H1 (cell line): ENCODE measurements around the gene PAX7. TPM values are rescaled to one million over a fixed set of nuclear protein-coding genes. Genes with fewer than 3 reads are reported as not detected.

Experiments used
- CTCF ChIA-PET: fragments of 300-600 bp; sonication (Branson Sonifier 250); formaldehyde crosslinking; loops from one replicate; lab custom pipeline; 2021; ENCODE audit not compliant: partially characterized antibody; lab: Charles Lee
- POLR2A ChIA-PET: fragments of 300-600 bp; sonication (Branson Sonifier 250); formaldehyde crosslinking; loops from one replicate; lab custom pipeline; 2021; ENCODE audit warnings: inconsistent platforms; ENCODE audit not compliant: partially characterized antibody; lab: Charles Lee
- DNase-seq, 2 experiments: peaks; one replicate each; pipeline versions ENCODE4 v3.0.0 to v3.0.0-alpha.2; 2010 to 2022; ENCODE audit warnings: low spot score in 2 of 2, low read depth in 1 of 2, mixed read lengths in 1 of 2
- FAIRE-seq: peaks from 2 replicates; lab custom pipeline; 2011; peaks lifted over from hg19 to GRCh38; lab: Jason Lieb, UNC
- H2AFZ ChIP-seq: 2 replicates; pipeline ENCODE4 v1.8.1; 2012; ENCODE audit warnings: low read length, inconsistent platforms
- H2AK5ac ChIP-seq: 2 replicates; pipeline ENCODE4 v1.6.1; 2013; ENCODE audit warnings: low read depth, low read length
- H2BK120ac ChIP-seq: replicated peaks from 2 replicates; pipeline ENCODE3; 2013; ENCODE audit warnings: low read depth, low read length, inconsistent platforms
- H2BK12ac ChIP-seq: 2 replicates; pipeline ENCODE4 v1.6.1; 2013; ENCODE audit warnings: low read depth, low read length
- H2BK15ac ChIP-seq: 2 replicates; pipeline ENCODE4 v1.6.1; 2013; ENCODE audit warnings: low read length
- H2BK20ac ChIP-seq: 2 replicates; pipeline ENCODE4 v1.6.1; 2013; ENCODE audit warnings: low read length
- H2BK5ac ChIP-seq: 2 replicates; pipeline ENCODE4 v1.6.1; 2013; ENCODE audit warnings: low read depth, low read length
- H3K14ac ChIP-seq: 2 replicates; pipeline ENCODE4 v1.6.1; 2013; ENCODE audit warnings: inconsistent platforms; ENCODE audit not compliant: insufficient read length
- H3K18ac ChIP-seq: 2 replicates; pipeline ENCODE4 v1.6.1; 2013; ENCODE audit warnings: low read length; ENCODE audit errors: extremely low read depth
- H3K23ac ChIP-seq: 2 replicates; pipeline ENCODE4 v1.6.1; 2013; ENCODE audit warnings: inconsistent platforms; ENCODE audit not compliant: insufficient read length
- H3K23me2 ChIP-seq: 2 replicates; pipeline ENCODE4 v1.6.1; 2013; ENCODE audit warnings: low read depth, low read length
- H3K27ac ChIP-seq: 2 replicates; pipeline ENCODE4 v1.6.1; 2011; ENCODE audit warnings: low read depth, low read length, inconsistent platforms
- H3K27me3 ChIP-seq, 4 experiments: replicated peaks in 1 of 4; 1 replicate in 1 of 4; 2 replicates in 3 of 4; pipeline versions ENCODE4 v1.6.1 to v1.8.1; 2011 to 2013; ENCODE audit warnings: low read length in 3 of 4, mild to moderate bottlenecking in 3 of 4, inconsistent platforms in 2 of 4, mixed read lengths in 2 of 4, moderate library complexity in 1 of 4; ENCODE audit not compliant: control insufficient read depth in 3 of 4, insufficient read depth in 3 of 4; ENCODE audit errors: extremely low read depth in 1 of 4
- H3K36me3 ChIP-seq, 4 experiments: 2 replicates each; pipeline versions ENCODE4 v1.6.1 to v1.8.1; 2011 to 2013; ENCODE audit warnings: mild to moderate bottlenecking in 4 of 4, low read length in 3 of 4, moderate library complexity in 2 of 4, control low read depth in 1 of 4, inconsistent platforms in 1 of 4; ENCODE audit not compliant: insufficient read depth in 4 of 4, control insufficient read depth in 2 of 4
- H3K4ac ChIP-seq: replicated peaks from 2 replicates; pipeline ENCODE3; 2013; ENCODE audit warnings: low read length, low read depth, mixed read lengths, inconsistent platforms; ENCODE audit not compliant: insufficient read length
- H3K4me1 ChIP-seq, 4 experiments: replicated peaks in 1 of 4; 1 replicate in 1 of 4; 2 replicates in 3 of 4; pipeline versions ENCODE4 v1.6.1 to v1.8.1; 2011 to 2013; ENCODE audit warnings: low read length in 3 of 4, inconsistent platforms in 2 of 4, mixed read lengths in 1 of 4; ENCODE audit not compliant: insufficient read depth in 4 of 4, control insufficient read depth in 3 of 4
- H3K4me2 ChIP-seq, 2 experiments: 2 replicates each; pipeline versions ENCODE4 v1.6.1 to v1.8.1; 2011 to 2013; ENCODE audit warnings: low read depth in 2 of 2, low read length in 2 of 2, control low read depth in 1 of 2, inconsistent platforms in 1 of 2, mild to moderate bottlenecking in 1 of 2; ENCODE audit not compliant: insufficient read depth in 1 of 2
- H3K4me3 ChIP-seq, 4 experiments: fragments of 200-600, 300-600 bp in 1 of 4; sonication (generic), shearing (Covaris generic), sonication (Bioruptor Twin) in 1 of 4; 2 replicates each; pipeline versions ENCODE4 v1.5.1 to v1.8.1; 2011 to 2016; ENCODE audit warnings: low read length in 4 of 4, low read depth in 3 of 4, control low read depth in 2 of 4, inconsistent platforms in 2 of 4, mild to moderate bottlenecking in 2 of 4, mixed read lengths in 1 of 4, moderate library complexity in 1 of 4; ENCODE audit not compliant: insufficient read depth in 2 of 4; ENCODE audit errors: extremely low read depth in 1 of 4
- H3K56ac ChIP-seq: replicated peaks from 2 replicates; pipeline ENCODE3; 2013; ENCODE audit warnings: low read depth, mild to moderate bottlenecking, mixed read lengths, low read length, inconsistent platforms; ENCODE audit not compliant: insufficient read length
- H3K79me1 ChIP-seq: 2 replicates; pipeline ENCODE4 v1.6.1; 2013; ENCODE audit warnings: low read depth, low read length, control low read depth
- H3K79me2 ChIP-seq, 2 experiments: 2 replicates each; pipeline versions ENCODE4 v1.6.1 to v1.8.1; 2012 to 2013; ENCODE audit warnings: low read length in 2 of 2, mild to moderate bottlenecking in 2 of 2, inconsistent platforms in 1 of 2; ENCODE audit not compliant: insufficient read depth in 2 of 2, control insufficient read depth in 1 of 2
- H3K9ac ChIP-seq, 4 experiments: replicated peaks in 1 of 4; 1 replicate in 1 of 4; 2 replicates in 3 of 4; pipeline versions ENCODE4 v1.6.1 to v1.8.1; 2011 to 2013; ENCODE audit warnings: low read depth in 3 of 4, low read length in 3 of 4, control low read depth in 2 of 4, mild to moderate bottlenecking in 2 of 4, moderate library complexity in 2 of 4, inconsistent platforms in 1 of 4; ENCODE audit errors: extremely low read depth in 1 of 4
- H3K9me3 ChIP-seq, 2 experiments: 2 replicates each; pipeline versions ENCODE4 v1.6.1 to v1.8.1; 2012 to 2013; ENCODE audit warnings: mild to moderate bottlenecking in 2 of 2, moderate library complexity in 2 of 2, control low read depth in 1 of 2, inconsistent platforms in 1 of 2, low read depth in 1 of 2, low read length in 1 of 2, mixed read lengths in 1 of 2; ENCODE audit not compliant: insufficient read depth in 2 of 2
- H4K20me1 ChIP-seq, 2 experiments: replicated peaks in 1 of 2; 2 replicates each; pipeline versions ENCODE3 to v1.8.1; 2011 to 2013; ENCODE audit warnings: inconsistent platforms in 2 of 2, low read length in 2 of 2, mild to moderate bottlenecking in 1 of 2; ENCODE audit not compliant: insufficient read depth in 2 of 2, control insufficient read depth in 1 of 2
- H4K5ac ChIP-seq: 2 replicates; pipeline ENCODE4 v1.6.1; 2013; ENCODE audit warnings: low read length, low read depth, mixed read lengths, inconsistent platforms; ENCODE audit not compliant: insufficient read length
- H4K8ac ChIP-seq: 2 replicates; pipeline ENCODE4 v1.8.0; 2013; ENCODE audit warnings: mild to moderate bottlenecking, moderate library complexity, low read length, inconsistent platforms; ENCODE audit not compliant: insufficient read depth; ENCODE audit errors: extremely low read depth
- H4K91ac ChIP-seq: replicated peaks from 2 replicates; pipeline ENCODE3; 2013; ENCODE audit warnings: low read length, mixed read lengths, inconsistent platforms; ENCODE audit not compliant: insufficient read length
- BRCA1 ChIP-seq: IDR thresholded peaks from 2 replicates; pipeline ENCODE4 v1.6.1; 2012; ENCODE audit warnings: low read depth, low read length, improper control_type of control experiment
- CHD2 ChIP-seq: IDR thresholded peaks from 2 replicates; pipeline ENCODE4 v1.6.1; 2012; ENCODE audit warnings: low read length, improper control_type of control experiment
- FOSL1 ChIP-seq: IDR thresholded peaks from 2 replicates; pipeline ENCODE4 v1.6.1; 2011; ENCODE audit warnings: mild to moderate bottlenecking, low read depth, low read length, moderate library complexity; ENCODE audit not compliant: insufficient read depth
- KDM5A ChIP-seq: fragments of 200-600 bp; IDR thresholded peaks from 2 replicates; pipeline ENCODE4 v1.7.1; 2012; ENCODE audit warnings: mild to moderate bottlenecking, low read length, inconsistent platforms, mixed read lengths
- MAFK ChIP-seq: IDR thresholded peaks from 2 replicates; pipeline ENCODE4 v1.6.1; 2012; ENCODE audit warnings: low read depth, mild to moderate bottlenecking, improper control_type of control experiment, low read length
- SIN3A ChIP-seq, 2 experiments: IDR thresholded peaks in 1 of 2; conservative IDR thresholded peaks in 1 of 2; 2 replicates each; pipeline ENCODE4 v1.6.1; 2011 to 2012; ENCODE audit warnings: low read length in 2 of 2, improper control_type of control experiment in 1 of 2, low read depth in 1 of 2, mild to moderate bottlenecking in 1 of 2
- SIX5 ChIP-seq: IDR thresholded peaks from 2 replicates; pipeline ENCODE4 v1.6.1; 2011; ENCODE audit warnings: mild to moderate bottlenecking, low read depth, low read length
- SP1 ChIP-seq: IDR thresholded peaks from 2 replicates; pipeline ENCODE4 v1.6.1; 2011; ENCODE audit warnings: low read depth, low read length
- SP4 ChIP-seq: IDR thresholded peaks from 2 replicates; pipeline ENCODE4 v1.6.1; 2012; ENCODE audit warnings: low read length, inconsistent platforms
- TBP ChIP-seq: IDR thresholded peaks from 2 replicates; pipeline ENCODE4 v1.6.1; 2011; ENCODE audit warnings: low read depth, low read length, improper control_type of control experiment
- TCF12 ChIP-seq: IDR thresholded peaks from 2 replicates; pipeline ENCODE4 v1.6.1; 2011; ENCODE audit warnings: low read depth, mild to moderate bottlenecking, low read length
- YY1 ChIP-seq: IDR thresholded peaks from 2 replicates; pipeline ENCODE4 v1.6.1; 2011; ENCODE audit warnings: low read depth, mild to moderate bottlenecking, low read length
- WGBS, 2 experiments: shearing (Covaris generic) in 1 of 2; methylation state at CpG; one replicate each; pipeline versions ENCODE4 v1.1.6 to v1.1.7; 2013 to 2015; ENCODE audit warnings: low lambda C conversion rate in 2 of 2, mixed read lengths in 2 of 2, inconsistent platforms in 1 of 2, low coverage in 1 of 2, missing lambda C conversion rate in 1 of 2; ENCODE audit not compliant: insufficient replicate concordance in 2 of 2, insufficient coverage in 1 of 2, insufficient read length in 1 of 2; ENCODE audit errors: extremely low coverage in 1 of 2, missing lambda C conversion rate in 1 of 2; 5-methylcytosine and 5-hydroxymethylcytosine counted together
- polyA plus RNA-seq, 7 experiments: library from polyadenylated mRNA; depleted of rRNA in 3 of 7; stranded (reverse) in 5 of 7; unstranded in 2 of 7; fragments of >200 nt in 5 of 7; fragments of 200-250 nt in 2 of 7; gene quantifications; 1 replicate in 5 of 7; 2 replicates in 1 of 7; 4 replicates in 1 of 7; pipeline versions ENCODE4 v1.2.1 to v1.2.3, GENCODE V29; 2011 to 2013; ENCODE audit warnings: missing spikeins in 2 of 7, mixed read lengths in 2 of 7
- total RNA-seq: library from RNA; stranded (reverse); fragmentation: NEBNext Ultra II Directional; extraction: Animal tissue kit (Norgen Biotek cat#: 25700); gene quantifications from 2 replicates; pipeline ENCODE4 v1.2.1, GENCODE V29; 2021
- TF ChIP-seq, protein P1 (sequence below): IDR thresholded peaks from 2 replicates; pipeline ENCODE4 v1.6.1; 2012; ENCODE audit warnings: inconsistent platforms
- TF ChIP-seq, protein P2 (sequence below): IDR thresholded peaks from 2 replicates; pipeline ENCODE4 v1.6.1; 2012; ENCODE audit warnings: low read length, inconsistent platforms

The PAX7 gene
- total and polyA plus RNA-seq, 2 of the 8 experiments (the other 6 are each of a cell fraction or from before 2014, with no cell fraction given) = not detected

DNA sequence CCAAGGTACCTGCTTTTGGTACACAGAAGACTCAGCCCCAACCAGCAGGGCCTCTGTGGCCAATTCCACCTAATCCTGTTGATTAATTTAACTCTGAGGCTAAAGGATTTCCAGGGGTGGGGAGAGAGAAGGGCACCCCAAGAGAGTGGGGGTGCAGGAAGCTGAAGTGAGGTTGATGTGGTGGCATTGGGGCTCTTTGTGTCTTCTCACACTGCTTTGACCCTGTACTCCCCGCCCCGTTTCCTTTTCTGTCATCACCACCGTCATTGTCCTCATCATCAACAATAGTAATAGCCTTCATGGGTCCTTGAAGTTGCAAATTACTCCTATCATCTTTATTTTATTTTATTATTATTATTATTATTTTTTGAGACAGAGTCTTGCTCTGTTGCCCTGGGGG lies 55.9 kb downstream of the PAX7 start:
- no peak for FAIRE-seq
- no peak for TF ChIP-seq KDM5A
- TF ChIP-seq, protein P1, sequence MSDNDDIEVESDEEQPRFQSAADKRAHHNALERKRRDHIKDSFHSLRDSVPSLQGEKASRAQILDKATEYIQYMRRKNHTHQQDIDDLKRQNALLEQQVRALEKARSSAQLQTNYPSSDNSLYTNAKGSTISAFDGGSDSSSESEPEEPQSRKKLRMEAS = no peak
- TF ChIP-seq BRCA1 = no peak
- no peak for TF ChIP-seq SIN3A (conservative IDR thresholded peaks at IDR 0.05 in 1 of 2, IDR thresholded peaks at IDR 0.05 in 1 of 2; ENCODE audit: low read depth in 1 of 2, low read length in 2 of 2)
- TF ChIP-seq, protein P2, sequence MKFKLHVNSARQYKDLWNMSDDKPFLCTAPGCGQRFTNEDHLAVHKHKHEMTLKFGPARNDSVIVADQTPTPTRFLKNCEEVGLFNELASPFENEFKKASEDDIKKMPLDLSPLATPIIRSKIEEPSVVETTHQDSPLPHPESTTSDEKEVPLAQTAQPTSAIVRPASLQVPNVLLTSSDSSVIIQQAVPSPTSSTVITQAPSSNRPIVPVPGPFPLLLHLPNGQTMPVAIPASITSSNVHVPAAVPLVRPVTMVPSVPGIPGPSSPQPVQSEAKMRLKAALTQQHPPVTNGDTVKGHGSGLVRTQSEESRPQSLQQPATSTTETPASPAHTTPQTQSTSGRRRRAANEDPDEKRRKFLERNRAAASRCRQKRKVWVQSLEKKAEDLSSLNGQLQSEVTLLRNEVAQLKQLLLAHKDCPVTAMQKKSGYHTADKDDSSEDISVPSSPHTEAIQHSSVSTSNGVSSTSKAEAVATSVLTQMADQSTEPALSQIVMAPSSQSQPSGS = no peak
- TF ChIP-seq YY1 = no peak
- TF ChIP-seq SIX5 = no peak
- TF ChIP-seq CHD2 = no peak
- TF ChIP-seq SP1 = no peak
- no peak for TF ChIP-seq TCF12
- TF ChIP-seq MAFK = no peak
- no peak for TF ChIP-seq SP4
- TF ChIP-seq FOSL1 = no peak
- TF ChIP-seq TBP = no peak

More for the DNA sequence above, 55.9 kb downstream of the PAX7 start:
- no peaks in the 10 kb centered on the region for H4K20me1 ChIP-seq
- H3K79me2 ChIP-seq = no peaks in the 10 kb centered on the region
- H3K4ac ChIP-seq = no peak overlapping the region
- no peak overlapping the region for H2AFZ ChIP-seq
- no peak overlapping the region for H2BK20ac ChIP-seq
- no peak overlapping the region for H3K23ac ChIP-seq
- POLR2A ChIA-PET = no interaction called here
- H3K23me2 ChIP-seq = no peaks in the 10 kb centered on the region
- H3K9me3 ChIP-seq = no peaks in the 10 kb centered on the region
- DNase-seq = no peak
- H4K8ac ChIP-seq = no peak overlapping the region; the same call in 1 of the 2 replicates
- peaks cover 0 to 5% (median 2%) of the 10 kb centered on the region in 4 experiments; a peak in 4 of 7 replicates for H3K4me1 ChIP-seq
- no peak overlapping the region for H4K91ac ChIP-seq
- H3K9ac ChIP-seq = no peak overlapping the region
- H2AK5ac ChIP-seq = no peak overlapping the region
- H3K36me3 ChIP-seq = no peaks in the 10 kb centered on the region
- H3K27ac ChIP-seq = no peak overlapping the region
- H3K4me2 ChIP-seq = no peak overlapping the region
- no peak overlapping the region for H3K14ac ChIP-seq
- H3K79me1 ChIP-seq = no peaks in the 10 kb centered on the region
- no peak overlapping the region for H3K4me3 ChIP-seq
- H3K18ac ChIP-seq = no peak overlapping the region
- H2BK12ac ChIP-seq = no peak overlapping the region
- 97% methylated on average over 3 of the region's 3 CpGs; no CpG with 5 or more reads in 1 of the 2 experiments for WGBS, 2 experiments
- no peak overlapping the region for H4K5ac ChIP-seq
- no peak overlapping the region for H2BK5ac ChIP-seq
- H3K27me3 ChIP-seq = peaks cover 0 to 6% (median 3%) of the 10 kb centered on the region in 4 experiments; a peak in 4 of 7 replicates
- H2BK120ac ChIP-seq = no peak overlapping the region
- no peak overlapping the region for H3K56ac ChIP-seq
- CTCF ChIA-PET = interaction anchor here (0.7 to 12.3 kb wide), 10 partner anchors 8 to 220 kb away, joined by 3 to 123 read pairs (median 5); no protein-coding TSS in a partner anchor
- no peak overlapping the region for H2BK15ac ChIP-seq
